Hypothalamus (tissue), 51 donors: ENCODE results near the gene BTG2.

ENCODE experiments used
- DNase-seq, 51 donors: peaks; one replicate each; lab custom pipeline; 2025; lab: John Stamatoyannopoulos, UW

BTG2 gene

GRCh38 chr1:203331224-203331623, 25.9 kb downstream of the BTG2 start:
- DNase-seq, result no peak

- no peak for DNase-seq
Observed at GRCh38 chr1:203335503-203335902, 30.2 kb downstream of the BTG2 start.

GRCh38 chr1:203336097-203336496, 30.8 kb downstream of the BTG2 start:
- no peak for DNase-seq

GRCh38 chr1:203338335-203339036, 33.2 kb downstream of the BTG2 start:
- peak in 34 of 51 donors; percentile 6 to 72 (median 40) for DNase-seq

GRCh38 chr1:203340112-203340790, 34.9 kb downstream of the BTG2 start:
- DNase-seq, result peak in 40 of 51 donors; percentile 13 to 85 (median 56)

GRCh38 chr1:203342192-203342940, 37.0 kb downstream of the BTG2 start:
- DNase-seq, result peak in 14 of 51 donors; percentile 8 to 53 (median 28)

- no peak for DNase-seq
Observed at GRCh38 chr1:203343956-203344754, 38.8 kb downstream of the BTG2 start.

GRCh38 chr1:203346060-203346768, 40.9 kb downstream of the BTG2 start:
- DNase-seq, result no peak

- DNase-seq, result no peak
Observed at GRCh38 chr1:203346769-203347102, 41.4 kb downstream of the BTG2 start.

GRCh38 chr1:203349166-203349565, 43.8 kb downstream of the BTG2 start:
- no peak for DNase-seq

- DNase-seq, result peak in 30 of 51 donors; percentile 14 to 76 (median 36)
Observed at GRCh38 chr1:203349773-203350524, 44.6 kb downstream of the BTG2 start.

- DNase-seq, result no peak
Observed at GRCh38 chr1:203351037-203351625, 45.8 kb downstream of the BTG2 start, which contains the start of gene FMOD. Gene FMOD, minus strand, starts transcription at chr1:203351122. Its CDS starts 2,852 bp downstream, at chr1:203348270.

GRCh38 chr1:203353486-203353885, 48.2 kb downstream of the BTG2 start:
- DNase-seq, result no peak

GRCh38 chr1:203354246-203354645, 48.9 kb downstream of the BTG2 start:
- no peak for DNase-seq

- DNase-seq, result no peak
Observed at GRCh38 chr1:203359010-203359571, 53.8 kb downstream of the BTG2 start.
